ENCODE measurements around the gene GCNA. TPM values are rescaled to one million over a fixed set of nuclear protein-coding genes. Genes with fewer than 3 reads are reported as not detected.

The GCNA gene
- total and polyA plus RNA-seq, 10 of the 15 experiments (the other 5 are each of a cell fraction or from before 2014, with no cell fraction given), result 0.37 to 1.6 (median 0.90) TPM

DNA sequence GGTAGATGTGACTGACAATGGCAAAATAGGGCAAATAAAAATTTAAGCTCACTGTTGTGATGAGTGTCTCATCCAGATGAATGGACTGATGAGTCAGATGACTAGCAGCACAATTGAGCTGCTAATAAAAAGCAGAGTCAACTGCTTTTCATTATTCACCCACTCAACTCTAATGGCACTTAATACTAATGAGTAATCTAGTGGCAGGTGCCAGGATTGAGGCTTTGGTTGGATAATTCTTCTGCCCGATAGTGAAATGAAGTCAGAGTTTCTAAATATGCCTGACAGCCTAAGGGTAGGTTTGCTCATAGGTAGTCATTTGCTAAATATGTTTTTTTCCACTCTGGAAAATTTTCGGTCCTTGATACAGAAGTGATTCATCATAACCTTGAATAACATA is 34.9 kb upstream of the GCNA start:
- H3K27me3 ChIP-seq (replicated peaks in 1 of 2; ENCODE audit: control insufficient read depth in 2 of 2, insufficient read depth in 2 of 2, low read length in 1 of 2), result no peaks in the 10 kb centered on the region
- H3K4me1 ChIP-seq (ENCODE audit: control insufficient read depth, insufficient read depth, low read length), result peaks cover 5% of the 10 kb centered on the region; the same call in 1 of the 2 replicates
- intact Hi-C loops (cut with micrococcal nuclease; ENCODE audit: unreplicated experiment), result loop anchor here (5.0 kb wide), 1 partner anchor 74 kb away; the partner anchor contains the start of gene CXCR3
- H3K9ac ChIP-seq (ENCODE audit: control insufficient read depth, insufficient read depth, low read length), result no peak overlapping the region
- WGBS (ENCODE audit: insufficient coverage, insufficient replicate concordance, low lambda C conversion rate, missing lambda C conversion rate), result 27% methylated on average over 2 of the region's 2 CpGs
- no TSS peak for BruUV-seq (replicated peaks)
- H3K79me2 ChIP-seq (ENCODE audit: control insufficient read depth, insufficient read depth, low read length), result peaks cover 68% of the 10 kb centered on the region
- no peaks in the 10 kb centered on the region for H3K9me3 ChIP-seq (replicated peaks; ENCODE audit: control insufficient read depth, insufficient read depth, low read length)
- H3K4me2 ChIP-seq (ENCODE audit: control insufficient read depth, insufficient read depth), result no peak overlapping the region; the same call in 1 of the 2 replicates
- CTCF ChIA-PET, result interaction anchor here (1.2 to 1.9 kb wide), 2 partner anchors 109 kb away, joined by 4 to 7 read pairs; no protein-coding TSS in a partner anchor
- RAD21 ChIA-PET (ENCODE audit: unreplicated experiment), result interaction anchor here (2.5 kb wide), 1 partner anchor 109 kb away, joined by 5 read pairs; no protein-coding TSS in a partner anchor
- SMC1A ChIA-PET (ENCODE audit: uncharacterized antibody, unreplicated experiment), result interaction anchor here (1.0 to 3.0 kb wide), 5 partner anchors 8 to 108 kb away, joined by 4 to 10 read pairs (median 7); partner anchors contain the start of gene OGT
- no peak overlapping the region for H2AFZ ChIP-seq (ENCODE audit: control insufficient read depth, low read depth, low read length)
- ATAC-seq (peak; percentile 4; the same call in 2 of the 3 replicates), DNase-seq (ENCODE audit: low read depth, low spot score) (no peak), FAIRE-seq (no peak)
- peaks cover 6 to 7% of the 10 kb centered on the region in 2 experiments; a peak in 3 of 4 replicates for H3K36me3 ChIP-seq (ENCODE audit: control insufficient read depth in 2 of 2, insufficient read depth in 2 of 2, low read length in 1 of 2)
- TF ChIP-seq NRF1 (conservative IDR thresholded peaks at IDR 0.05; ENCODE audit: low read depth, low read length) (no peak), CREM (IDR thresholded peaks at IDR 0.05; ENCODE audit: low read depth) (no peak), PAX5 (IDR thresholded peaks at IDR 0.05; ENCODE audit: borderline replicate concordance, low read depth, low read length) (no peak), WRNIP1 (IDR thresholded peaks at IDR 0.05; ENCODE audit: borderline replicate concordance, low read depth, low read length) (no peak), PKNOX1 (IDR thresholded peaks at IDR 0.05) (no peak), TCF12 (IDR thresholded peaks at IDR 0.05; ENCODE audit: low read depth, low read length) (no peak), ETV6 (conservative IDR thresholded peaks at IDR 0.05 in 1 of 2, IDR thresholded peaks at IDR 0.05 in 1 of 2; ENCODE audit: borderline replicate concordance in 1 of 2, low read depth in 1 of 2) (no peak)
- TF ChIP-seq, protein P1, sequence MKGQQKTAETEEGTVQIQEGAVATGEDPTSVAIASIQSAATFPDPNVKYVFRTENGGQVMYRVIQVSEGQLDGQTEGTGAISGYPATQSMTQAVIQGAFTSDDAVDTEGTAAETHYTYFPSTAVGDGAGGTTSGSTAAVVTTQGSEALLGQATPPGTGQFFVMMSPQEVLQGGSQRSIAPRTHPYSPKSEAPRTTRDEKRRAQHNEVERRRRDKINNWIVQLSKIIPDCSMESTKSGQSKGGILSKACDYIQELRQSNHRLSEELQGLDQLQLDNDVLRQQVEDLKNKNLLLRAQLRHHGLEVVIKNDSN (IDR thresholded peaks at IDR 0.05; ENCODE audit: borderline replicate concordance, extremely low read length, insufficient read depth, low read depth, low read length), result no peak
- TF ChIP-seq, protein P2, sequence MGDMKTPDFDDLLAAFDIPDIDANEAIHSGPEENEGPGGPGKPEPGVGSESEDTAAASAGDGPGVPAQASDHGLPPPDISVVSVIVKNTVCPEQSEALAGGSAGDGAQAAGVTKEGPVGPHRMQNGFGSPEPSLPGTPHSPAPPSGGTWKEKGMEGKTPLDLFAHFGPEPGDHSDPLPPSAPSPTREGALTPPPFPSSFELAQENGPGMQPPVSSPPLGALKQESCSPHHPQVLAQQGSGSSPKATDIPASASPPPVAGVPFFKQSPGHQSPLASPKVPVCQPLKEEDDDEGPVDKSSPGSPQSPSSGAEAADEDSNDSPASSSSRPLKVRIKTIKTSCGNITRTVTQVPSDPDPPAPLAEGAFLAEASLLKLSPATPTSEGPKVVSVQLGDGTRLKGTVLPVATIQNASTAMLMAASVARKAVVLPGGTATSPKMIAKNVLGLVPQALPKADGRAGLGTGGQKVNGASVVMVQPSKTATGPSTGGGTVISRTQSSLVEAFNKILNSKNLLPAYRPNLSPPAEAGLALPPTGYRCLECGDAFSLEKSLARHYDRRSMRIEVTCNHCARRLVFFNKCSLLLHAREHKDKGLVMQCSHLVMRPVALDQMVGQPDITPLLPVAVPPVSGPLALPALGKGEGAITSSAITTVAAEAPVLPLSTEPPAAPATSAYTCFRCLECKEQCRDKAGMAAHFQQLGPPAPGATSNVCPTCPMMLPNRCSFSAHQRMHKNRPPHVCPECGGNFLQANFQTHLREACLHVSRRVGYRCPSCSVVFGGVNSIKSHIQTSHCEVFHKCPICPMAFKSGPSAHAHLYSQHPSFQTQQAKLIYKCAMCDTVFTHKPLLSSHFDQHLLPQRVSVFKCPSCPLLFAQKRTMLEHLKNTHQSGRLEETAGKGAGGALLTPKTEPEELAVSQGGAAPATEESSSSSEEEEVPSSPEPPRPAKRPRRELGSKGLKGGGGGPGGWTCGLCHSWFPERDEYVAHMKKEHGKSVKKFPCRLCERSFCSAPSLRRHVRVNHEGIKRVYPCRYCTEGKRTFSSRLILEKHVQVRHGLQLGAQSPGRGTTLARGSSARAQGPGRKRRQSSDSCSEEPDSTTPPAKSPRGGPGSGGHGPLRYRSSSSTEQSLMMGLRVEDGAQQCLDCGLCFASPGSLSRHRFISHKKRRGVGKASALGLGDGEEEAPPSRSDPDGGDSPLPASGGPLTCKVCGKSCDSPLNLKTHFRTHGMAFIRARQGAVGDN (IDR thresholded peaks at IDR 0.05), result no peak
- POLR2A ChIA-PET, result interaction anchor here (0.8 to 2.4 kb wide), 2 partner anchors 9 to 10 kb away, joined by 4 to 9 read pairs; no protein-coding TSS in a partner anchor
- no peak overlapping the region for H3K27ac ChIP-seq (ENCODE audit: control insufficient read depth, insufficient read depth)
- in situ Hi-C loops (cut with MboI), result no loop called here
- no peaks in the 10 kb centered on the region; the same call in none of the 2 replicates for H4K20me1 ChIP-seq (ENCODE audit: control insufficient read depth, insufficient read depth)
- H3K4me3 ChIP-seq, result no peak overlapping the region
